ENCODE measurements around the gene CPT2.

CPT2 gene

DNA sequence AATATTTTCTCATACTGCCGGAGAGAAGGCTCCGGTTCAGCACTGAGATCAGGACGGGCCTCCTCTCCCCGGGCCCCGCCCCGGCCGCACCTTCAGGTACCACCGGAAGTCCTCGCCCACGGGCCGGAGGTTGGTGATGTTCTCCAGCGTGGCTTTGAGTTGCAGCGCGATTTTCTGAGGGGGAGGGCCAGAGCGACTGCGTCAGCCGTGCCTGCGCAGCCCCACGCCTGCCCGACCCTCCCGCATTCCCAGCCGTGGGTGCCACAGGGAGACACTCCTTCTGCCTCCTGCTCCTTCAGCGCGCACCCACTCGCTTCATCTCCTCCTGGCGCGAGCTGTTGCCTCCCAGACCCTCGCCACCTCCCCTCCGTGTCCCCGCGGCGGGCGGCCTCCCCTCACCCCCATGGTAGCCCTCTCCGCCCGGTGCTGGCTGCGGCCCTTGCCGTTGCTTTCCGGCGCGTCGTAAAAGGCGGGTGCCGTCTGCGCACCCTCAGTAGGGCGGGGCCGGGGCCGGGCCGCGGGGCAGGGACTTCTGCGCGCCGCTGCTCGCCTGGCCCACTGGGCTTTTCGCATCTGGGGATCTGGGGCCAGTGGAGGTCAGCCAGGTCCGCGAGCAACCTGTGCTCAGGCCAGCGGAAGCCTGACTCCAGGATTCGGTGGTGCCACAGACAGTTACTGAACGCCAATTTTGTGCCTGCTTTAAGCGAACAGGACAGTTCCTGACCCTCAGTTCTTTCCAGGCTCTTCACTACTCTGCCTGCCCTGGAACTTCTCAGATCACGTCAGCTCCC is 23.7 kb downstream of the CPT2 start, which contains the start of gene CZIB:
Gene CZIB, minus strand, starts transcription at position 464 of the 791 bp plus-strand sequence. Its CDS starts 59 bp downstream, at position 405.
- peak; percentile 92 for DNase-seq

DNA sequence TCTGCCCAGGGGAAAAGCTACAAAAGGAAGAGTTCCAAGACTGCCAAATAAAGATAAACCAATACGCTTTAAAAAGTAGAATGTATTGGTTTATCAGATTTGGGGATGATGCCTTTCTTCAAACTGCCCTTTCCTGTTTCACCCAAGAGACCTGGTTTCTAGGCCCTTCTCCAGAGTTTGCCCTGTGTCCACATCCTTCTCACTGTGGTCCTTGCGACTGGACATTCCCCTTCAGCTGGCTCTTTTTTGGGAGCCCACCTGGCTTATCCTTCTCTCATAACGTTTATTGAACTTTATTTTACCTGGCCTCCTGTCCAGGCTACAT is 24.3 kb downstream of the CPT2 start:
- DNase-seq: no peak

DNA sequence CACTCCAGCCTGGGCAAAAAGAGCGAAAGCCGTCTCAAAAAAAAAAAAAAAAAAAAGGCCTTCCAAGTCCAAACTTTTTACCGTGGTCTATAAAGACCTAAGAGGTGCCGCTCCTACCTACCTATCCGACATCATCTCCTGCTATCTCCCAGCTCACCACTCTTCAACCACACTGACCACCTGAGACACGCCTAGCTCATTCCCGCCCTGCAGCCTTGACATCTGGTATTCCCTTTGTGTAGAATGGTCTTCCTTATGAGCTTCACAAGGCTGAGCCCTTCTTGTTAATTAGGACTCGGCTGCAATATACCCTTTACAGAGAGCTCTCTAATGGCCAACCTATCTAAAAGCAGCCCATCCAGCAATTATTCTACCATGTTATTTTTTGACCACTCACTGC is 41.0 kb downstream of the CPT2 start:
- DNase-seq: no peak

DNA sequence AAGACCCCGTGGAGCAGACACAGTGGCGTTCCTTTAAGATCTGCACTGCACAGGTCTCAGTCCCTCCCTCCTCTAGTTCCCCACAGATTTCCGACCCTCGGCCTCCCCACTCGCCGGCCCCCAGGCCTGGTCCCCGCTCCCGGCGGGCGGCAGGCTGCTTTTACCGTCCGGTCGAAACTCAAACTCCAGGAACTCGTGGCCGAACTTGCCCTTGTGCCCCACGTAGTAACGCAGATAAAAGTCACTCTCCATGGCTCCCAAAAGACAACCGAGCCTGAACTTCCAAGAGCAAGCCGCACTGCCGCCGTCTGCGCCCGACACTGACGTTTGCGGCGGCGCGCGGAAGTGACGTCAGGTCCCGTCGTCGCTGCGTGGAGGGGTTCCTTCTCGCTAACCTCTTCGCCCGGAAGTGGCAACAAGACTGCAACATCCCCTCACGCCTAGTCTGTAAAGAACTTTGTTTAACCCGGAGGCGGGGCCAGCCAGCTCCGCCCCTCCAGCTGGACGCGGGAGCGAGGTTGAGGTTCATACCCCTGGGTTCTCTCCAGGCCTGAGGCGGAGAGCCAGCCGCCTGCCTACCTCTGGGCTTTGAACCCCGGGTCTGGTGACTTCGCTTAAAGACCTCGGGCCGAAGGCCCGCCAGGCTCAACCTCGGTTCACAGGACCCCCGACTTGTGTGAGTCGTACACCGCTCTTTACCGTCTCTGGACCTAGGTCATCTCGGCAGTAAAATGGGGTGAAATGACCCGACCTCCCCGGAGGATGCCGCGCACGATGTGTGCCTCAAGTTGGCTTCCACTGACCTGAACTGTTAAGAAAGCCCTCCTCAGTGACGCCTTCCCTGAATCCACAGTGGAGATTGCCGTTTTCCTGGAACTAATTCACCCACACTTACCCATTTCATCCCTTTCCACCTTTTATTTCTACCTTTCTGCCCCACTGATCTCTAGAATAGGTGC is 41.9 kb downstream of the CPT2 start, which contains the start of gene MAGOH:
Gene MAGOH, minus strand, starts transcription at position 322 of the 959 bp plus-strand sequence. Its CDS starts 70 bp downstream, at position 252.
- peak; percentile 94 for DNase-seq

DNA sequence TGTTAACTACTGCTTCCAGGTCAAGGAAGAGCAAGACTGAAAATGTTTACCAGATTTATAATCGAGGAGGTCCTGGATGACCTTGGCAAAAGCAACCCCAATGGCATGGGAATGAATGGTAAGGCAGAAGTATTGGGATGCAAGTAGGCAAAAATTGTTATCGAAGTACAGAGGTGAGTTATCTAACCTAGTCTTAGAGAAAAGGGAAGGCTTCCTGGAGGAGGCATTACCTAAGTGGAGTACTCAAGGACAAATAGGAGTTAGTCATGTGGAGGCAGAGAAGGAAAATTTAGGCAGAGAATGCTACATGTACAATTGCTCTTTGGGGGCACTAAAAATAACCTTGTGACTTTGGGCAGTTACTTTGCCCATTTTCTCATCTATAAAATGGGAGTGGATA is 45.2 kb downstream of the CPT2 start:
- no peak for DNase-seq

GRCh38 chr1:53242381-53242780 is 45.8 kb downstream of the CPT2 start:
- DNase-seq: no peak

- no peak for DNase-seq
Measured at GRCh38 chr1:53244141-53244540, 47.5 kb downstream of the CPT2 start.

DNA sequence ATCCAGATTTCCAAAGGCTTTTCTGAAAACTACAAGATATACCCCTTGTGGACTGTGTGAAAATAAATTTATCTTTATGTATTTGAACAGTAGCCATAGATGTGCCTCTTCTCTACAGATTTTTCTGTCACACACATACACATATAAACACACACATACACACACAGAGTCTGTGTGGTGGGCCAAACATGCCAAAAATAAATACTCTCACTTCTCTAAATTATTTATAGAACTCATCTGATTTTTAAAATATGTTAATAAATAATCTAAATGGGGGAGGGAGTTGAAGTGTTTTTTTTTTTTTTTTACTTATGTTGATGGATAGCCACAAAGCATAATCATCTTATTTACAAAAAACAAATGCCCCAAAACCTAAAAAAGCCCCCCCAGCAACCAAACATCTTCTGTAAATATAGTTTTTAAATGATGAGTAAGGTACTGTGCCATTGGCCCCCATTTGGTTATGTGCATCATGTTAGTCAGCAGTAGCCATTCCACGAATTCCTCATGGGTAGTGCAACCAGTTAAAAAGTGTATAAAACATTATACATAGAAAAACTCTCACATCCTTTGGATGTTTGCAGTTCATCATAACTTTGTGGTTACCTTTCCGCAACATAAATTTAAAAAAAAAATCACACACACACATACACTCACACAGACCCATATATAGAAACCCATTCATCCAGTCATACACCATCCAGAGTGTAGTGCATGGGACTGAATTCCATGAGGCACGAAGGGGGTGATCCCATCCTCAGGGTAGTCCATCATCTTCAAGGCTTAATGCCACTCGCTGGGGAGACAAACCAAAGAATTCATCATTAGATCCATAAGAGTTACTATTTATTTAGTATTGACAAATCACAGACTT is 49.9 kb downstream of the CPT2 start:
- DNase-seq: no peak

DNA sequence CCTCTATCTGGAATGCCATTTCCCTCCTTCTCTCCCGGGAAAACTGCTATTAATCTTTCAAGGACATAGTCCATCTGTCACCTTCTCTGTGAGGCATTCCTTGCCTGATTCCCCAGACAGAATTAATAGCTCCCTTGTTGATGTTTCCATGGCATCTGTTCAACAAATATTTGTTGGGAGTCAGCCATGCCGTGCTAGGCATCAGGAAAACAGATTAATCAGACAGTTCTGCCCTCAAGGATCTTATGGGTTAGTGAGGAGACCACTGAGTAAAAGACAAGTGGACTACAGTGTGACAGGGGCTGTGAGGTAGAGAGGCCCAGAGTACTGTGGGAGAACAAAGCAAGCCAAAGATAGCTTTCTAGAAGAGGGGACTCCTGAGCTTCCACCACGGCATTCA is 53.1 kb downstream of the CPT2 start:
- no peak for DNase-seq

GRCh38 chr1:53250325-53250724 is 53.7 kb downstream of the CPT2 start:
- no peak for DNase-seq

DNA sequence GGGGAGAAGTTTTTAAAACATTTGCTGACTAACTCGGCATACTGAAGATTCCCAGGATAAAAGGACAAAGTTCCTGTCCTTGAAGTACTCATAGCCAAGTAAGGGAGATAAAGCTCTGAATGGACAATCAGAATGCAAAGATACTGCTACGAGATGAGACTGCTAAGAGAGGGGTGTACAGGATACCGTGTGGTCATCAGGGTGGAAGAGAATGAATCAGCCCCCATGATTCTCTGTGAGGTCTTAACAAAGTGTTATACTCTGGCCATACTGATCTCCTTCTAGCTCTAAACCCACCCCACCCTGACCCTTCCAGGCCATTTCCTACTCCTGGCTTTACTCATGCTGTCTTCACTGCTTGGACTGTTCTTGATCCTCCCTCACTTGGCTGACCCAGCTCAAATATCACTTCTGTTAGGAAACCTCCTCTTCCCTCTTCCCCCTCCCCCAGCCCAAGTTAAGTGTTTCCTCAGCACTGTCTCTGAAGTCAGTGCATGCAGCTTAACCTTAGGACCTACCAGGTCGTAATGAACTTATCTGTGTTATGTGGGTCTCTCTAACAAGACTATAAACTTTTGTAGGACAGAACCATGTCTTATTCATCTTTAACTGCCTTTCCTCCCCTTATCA is 57.5 kb downstream of the CPT2 start:
- no peak for DNase-seq

- no peak for DNase-seq
Measured at GRCh38 chr1:53255031-53255430, 58.4 kb downstream of the CPT2 start.

DNA sequence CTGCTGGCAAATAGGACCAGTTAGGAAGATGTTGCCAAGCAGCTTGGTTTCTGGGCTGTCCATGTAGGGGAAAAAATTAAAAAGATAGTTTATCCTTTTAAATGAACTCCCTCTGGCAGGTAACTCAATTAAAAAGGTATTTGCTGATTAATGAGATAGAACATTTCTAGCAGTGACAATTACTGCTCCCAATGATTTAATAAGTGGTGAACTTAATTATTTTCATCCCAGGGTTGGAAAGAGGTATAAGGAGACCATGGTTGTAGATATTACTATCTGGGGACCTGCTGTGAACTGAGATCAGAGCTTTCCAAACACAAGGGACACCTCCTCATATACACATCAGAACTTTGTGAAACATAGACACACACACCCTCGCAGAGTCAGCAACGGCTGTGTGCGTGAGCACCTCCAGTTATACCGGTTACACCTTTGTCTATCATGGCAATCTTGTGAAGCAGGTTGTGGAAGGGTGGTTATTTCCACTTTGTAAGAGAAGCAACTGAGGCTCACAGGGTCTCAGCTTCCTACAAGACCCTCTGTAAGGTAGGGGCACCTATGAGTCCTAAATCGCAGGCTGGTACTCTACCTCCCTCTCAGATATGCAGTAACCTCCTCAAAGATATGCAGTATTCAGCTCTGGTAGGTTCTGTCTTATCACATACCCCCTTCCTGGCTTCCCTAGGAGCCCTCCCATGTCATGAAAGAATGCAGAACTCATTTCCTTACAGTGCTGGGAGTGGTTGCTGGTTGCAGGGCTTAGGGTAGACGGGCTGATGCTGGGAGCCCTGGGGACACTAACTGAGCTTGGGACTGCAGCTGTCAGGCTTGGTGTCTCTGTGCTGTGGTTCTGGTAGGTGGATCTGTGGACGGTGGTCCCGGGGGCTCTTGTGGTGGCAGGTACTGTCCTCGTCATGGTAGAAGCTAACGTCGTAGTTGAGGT is 60.2 kb downstream of the CPT2 start:
- no peak for DNase-seq

DNA sequence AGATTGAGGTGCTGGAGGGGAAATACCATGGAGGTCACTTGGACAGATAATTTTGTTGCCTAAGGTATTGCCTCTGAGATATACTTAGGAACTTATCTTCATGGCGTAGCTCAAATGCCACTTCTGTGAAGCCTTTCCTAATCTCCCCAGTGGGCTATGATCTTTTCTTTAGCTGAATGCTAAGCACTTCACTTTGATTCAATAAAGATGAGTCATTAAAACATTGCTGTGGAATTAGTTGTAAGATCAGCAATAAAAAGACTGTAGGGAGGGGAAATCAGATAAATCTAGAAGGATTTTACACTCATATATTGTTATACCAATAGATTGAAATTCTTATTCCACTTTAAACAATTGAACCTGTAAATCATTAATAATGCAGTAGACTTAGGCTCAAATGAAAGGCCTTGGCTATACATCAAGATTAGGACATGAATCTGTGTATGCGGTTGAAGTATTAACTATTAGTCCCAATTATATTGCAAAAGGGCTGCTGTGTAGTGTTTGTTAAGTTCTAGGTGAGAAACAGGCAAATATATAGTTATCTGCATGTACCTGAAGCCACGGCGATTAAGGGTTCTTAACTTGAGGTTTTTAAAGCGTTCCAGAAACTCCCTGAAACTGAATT is 60.9 kb downstream of the CPT2 start:
- no peak for DNase-seq

- no peak for DNase-seq
Measured at GRCh38 chr1:53258216-53258615, 61.6 kb downstream of the CPT2 start.

DNA sequence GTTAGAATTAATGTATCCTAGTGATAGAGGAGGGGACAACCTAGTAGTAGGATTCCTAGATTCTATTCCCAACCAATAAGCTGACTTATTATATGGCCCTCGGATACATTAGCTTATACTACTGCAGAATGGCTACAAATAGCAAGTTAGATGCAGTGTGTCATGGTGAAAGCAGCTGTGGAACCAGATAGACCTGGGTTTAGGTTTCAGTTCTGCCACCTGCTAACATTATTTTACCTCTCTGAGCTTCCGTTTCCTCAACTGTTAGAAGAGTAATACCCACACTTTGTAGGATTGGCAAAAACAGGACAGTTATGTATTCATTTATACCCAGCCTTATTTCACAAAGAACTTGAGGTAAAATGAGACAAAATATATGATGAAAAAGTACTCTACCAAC is 63.3 kb downstream of the CPT2 start:
- no peak for DNase-seq

DNA sequence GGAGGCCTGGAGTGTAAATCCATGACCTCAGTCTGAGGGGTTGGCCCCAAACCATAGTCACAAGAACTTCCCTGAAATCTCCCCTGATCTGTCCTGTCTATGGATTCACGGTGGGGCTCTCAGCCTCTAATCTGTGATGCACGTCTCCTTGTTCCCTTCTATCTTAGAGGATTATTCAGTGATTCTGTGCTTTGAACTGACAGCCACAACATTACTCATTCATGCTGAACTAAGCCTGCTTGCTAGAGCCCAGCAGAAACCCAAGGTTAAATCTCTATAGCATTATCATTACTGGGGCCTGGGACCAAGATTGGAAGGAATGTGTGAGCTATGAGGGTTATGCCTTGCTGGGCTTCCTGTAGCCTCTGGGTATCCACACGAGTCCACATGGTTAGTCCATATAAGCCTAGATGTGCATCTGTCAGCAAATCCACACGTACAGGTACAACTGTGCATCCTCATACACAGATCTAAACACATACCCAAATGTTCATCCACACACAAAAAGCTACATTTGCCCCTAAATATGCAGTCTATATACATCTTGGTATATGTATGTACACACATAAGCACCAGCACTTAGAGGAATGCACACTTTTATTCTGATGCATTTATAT is 64.1 kb downstream of the CPT2 start:
- DNase-seq: no peak

DNA sequence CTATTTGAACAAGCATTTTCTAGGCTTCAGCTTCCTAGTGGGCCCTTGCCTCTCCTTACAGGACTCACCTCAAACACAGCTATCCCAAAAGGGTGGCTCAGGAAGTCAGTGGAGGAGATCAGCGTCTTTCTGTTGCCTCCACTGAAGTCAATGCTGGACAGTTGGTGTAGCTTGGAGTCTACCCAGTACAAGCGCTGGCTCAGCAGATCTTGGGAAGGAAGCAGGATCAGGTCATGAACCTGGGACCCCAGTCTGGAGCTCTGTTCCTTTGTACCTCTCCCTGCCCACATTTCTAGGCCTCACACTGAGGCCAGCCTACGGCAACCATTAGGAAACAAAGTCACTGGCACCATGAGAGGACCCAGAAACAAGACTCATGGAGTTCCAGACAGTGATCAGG is 65.4 kb downstream of the CPT2 start:
- no peak for DNase-seq
